ENCODE results near the gene CHKB. TPM values are rescaled to one million over a fixed set of nuclear protein-coding genes. Genes with fewer than 3 reads are reported as not detected.
"Not testable (repeated sequence)": the region's sequence is repeated elsewhere in the genome, so short reads cannot be mapped to it uniquely, and the experiment has no call there.

The CHKB gene
- polyA plus RNA-seq, 3 donors = 62.8 to 82.6 (median 82.5) TPM

DNA sequence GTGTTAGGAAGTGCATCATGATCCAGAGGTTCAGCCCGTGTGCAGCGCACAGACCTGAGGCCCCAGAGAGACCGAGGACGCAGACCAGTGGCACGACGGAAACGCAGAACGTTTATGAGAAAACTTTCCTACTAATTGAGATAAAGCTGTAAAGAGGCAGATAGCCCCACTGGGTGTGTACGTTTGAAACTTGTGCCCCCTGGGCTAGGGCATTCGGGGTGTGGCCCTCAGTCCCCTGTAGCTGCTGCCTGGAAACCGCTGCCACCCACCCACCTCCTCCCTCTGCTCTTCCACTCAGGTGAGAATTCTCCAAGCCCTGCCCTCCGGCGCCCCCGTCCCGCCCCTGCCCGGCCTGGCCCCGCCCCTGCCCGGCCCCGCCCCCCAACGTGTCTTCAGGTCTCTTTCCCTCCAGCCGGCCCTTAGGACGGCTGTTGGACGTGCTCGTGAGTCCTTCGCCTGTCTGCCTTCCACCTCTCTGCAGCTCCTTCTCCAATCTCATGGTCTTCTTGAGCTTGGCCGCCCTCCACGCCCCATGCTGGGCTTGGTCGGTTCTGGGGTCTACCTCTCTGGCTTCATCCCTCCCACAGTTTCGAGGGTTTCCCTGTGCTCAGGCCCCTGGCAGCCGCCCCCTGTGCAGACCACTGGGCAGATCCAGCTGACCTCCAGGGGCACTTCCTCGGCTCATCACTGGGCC, 30.0 kb upstream of the CHKB start:
- DNase-seq (ENCODE audit: low read depth in 3 of 3, low spot score in 2 of 3) = no peak

DNA sequence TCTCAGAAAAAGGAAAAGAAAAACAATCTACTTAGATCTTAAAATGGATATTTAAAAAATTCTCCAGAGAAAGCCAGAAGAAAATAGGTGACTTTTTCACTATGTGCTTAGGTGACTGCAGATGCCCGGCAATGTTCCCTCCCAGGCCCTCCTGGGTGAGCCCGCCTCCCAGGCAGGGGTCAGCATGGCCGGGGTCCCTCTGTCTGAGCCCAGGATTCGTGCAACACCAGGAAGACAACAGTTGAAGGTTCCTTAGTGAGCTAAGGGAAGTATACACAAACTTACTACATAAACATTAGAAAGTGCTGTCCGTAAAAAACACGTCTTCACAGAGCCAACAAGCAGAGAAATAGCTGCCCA, 29.5 kb upstream of the CHKB start:
- DNase-seq (ENCODE audit: low read depth in 3 of 3, low spot score in 2 of 3) = no peak

DNA sequence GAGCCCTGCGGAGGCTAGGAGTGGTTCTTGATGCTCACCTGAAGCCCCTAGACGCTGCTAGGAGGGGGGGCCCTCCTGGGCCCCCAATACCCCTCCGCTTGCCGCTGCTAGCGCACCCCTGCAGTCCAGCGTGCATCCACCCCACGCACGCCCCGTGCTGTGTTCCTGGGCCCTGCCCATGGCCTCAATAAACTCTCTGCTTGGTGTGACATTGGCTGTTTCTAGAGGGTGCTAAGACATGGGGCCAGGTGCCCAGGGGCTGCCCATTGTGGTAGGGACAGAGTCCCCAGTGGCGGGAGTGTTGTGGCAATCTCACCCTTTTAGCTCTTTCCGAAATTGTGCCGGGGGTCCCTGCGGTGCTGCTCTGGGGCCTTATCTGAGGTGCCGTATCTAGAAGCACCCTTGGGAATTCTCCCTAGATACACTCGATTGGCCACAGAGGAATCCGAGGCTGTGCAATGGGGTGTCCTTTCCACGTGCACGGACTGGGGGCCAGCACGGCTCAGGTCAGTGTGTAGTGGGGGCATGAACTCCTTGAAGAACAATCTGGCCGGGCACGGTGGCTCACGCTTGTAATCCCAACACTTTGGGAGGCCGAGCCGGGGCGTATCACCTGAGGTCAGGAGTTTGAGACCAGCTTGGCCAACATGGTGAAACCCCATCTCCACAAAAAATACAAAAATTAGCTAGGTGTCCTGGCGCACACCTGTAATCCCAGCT, 28.9 kb upstream of the CHKB start:
- DNase-seq (ENCODE audit: low read depth in 3 of 3, low spot score in 2 of 3) = no peak

DNA sequence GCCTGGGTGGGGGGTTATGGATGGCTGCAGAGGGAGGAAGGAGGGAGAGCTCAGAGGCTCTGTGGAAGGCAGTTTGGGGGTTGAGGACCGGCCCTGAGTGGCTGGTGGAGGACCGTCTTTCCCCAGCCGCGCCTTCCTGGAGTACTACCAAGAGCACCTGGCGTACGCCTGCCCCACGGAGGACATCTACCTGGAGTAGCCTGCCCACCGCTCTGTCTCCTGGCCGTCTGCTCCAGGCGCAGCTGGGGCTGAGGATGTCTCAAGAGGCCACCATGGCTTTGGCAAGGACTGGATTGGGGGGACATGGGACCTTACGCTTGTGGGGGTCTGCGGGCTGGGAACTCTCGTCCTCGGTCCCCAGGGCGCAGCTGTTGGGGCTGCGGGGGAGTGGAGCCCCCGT, 27.9 kb upstream of the CHKB start:
- no peak for DNase-seq (ENCODE audit: low read depth in 3 of 3, low spot score in 2 of 3)

DNA sequence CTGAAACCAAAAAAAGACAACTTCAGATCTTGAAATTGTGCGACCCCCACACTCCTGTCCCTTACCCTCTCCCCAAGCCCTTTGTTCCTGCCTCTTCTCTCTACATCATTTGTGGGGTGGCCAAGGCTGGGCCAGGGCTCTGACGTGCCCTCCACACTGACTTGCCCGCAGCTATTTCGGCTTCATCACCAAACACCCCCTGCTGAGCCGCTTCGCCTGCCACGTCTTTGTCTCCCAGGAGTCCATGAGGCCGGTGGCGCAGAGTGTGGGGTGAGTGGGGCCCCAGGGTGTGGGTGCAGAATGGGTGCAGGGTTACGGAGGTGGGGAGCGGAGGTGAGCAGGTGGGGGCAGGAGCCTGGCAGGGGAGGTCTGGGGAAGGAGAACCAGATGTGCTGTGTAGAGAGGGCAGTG, 27.4 kb upstream of the CHKB start:
- no peak for DNase-seq (ENCODE audit: low read depth in 3 of 3, low spot score in 2 of 3)

DNA sequence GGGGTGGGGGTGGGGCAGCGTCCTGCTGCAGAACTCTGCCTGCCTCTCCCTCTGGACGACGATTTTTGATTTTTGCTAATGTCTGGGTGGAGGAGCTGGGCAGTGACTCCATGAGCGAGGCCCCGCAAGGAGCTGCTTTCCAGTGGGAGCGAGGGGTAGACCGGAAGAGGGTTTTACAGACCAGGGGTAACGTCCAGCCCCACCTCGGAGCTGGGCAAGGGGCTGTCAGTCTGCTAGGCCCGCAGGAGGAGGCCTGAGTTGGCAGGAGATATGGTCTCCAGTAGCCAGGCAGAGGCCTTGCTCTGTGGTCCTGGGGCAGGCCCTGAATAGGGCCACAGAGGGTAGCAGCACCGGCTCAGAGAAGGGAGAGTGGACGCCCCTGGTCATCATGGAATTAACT, 26.9 kb upstream of the CHKB start:
- DNase-seq (ENCODE audit: low read depth in 3 of 3, low spot score in 2 of 3) = no peak

DNA sequence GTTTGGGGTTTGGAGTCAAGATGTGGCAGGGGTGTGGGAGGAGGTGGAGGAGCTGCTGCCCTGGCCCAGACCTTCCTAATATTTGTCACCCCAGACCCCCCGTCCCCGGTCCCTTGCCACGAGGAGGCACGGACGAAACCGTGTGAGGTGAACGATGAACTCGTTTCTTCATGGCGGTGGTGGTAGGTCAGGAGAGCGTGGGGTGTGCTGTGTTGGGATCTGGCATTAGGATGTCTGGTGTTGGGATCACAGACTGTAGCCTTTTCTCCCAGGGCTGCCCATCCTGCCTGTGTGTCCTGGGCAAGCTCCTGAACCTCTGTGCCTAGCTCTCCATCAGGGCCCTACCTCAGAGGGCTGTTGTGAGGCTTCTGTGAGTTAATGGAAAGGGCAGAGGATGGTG, 26.3 kb upstream of the CHKB start:
- DNase-seq (ENCODE audit: low read depth in 3 of 3, low spot score in 2 of 3) = no peak

DNA sequence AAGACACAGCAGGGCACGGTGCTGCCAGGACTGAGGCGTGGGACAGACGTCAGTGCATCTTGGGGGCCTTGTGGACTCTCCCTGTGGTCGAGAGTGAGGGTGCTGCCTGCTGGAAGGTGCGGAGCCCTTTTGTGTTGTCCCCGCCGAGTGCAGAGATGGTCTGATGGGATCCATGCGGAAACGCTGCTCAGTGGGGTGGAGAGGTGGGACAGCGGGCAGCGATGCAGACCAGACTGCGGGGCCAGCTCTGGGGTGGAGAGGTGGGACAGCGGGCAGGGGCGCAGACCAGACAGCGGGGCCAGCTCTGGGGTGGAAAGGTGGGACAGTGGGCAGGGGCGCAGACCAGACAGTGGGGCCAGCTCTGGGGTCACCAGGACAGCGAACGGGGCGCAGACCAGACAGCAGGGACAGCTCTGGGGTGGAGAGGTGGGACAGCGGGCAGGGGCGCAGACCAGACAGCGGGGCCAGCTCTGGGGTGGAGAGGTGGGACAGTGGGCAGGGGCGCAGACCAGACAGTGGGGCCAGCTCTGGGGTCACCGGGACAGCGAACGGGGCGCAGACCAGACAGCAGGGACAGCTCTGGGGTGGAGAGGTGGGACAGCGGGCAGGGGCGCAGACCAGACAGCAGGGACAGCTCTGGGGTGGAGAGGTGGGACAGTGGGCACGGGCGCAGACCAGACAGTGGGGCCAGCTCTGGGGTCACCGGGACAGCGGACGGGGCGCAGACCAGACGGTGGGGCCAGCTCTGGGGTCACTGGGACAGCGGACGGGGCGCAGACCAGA, 25.6 kb upstream of the CHKB start:
- not testable (repeated sequence) for DNase-seq (ENCODE audit: low read depth in 3 of 3, low spot score in 2 of 3)

DNA sequence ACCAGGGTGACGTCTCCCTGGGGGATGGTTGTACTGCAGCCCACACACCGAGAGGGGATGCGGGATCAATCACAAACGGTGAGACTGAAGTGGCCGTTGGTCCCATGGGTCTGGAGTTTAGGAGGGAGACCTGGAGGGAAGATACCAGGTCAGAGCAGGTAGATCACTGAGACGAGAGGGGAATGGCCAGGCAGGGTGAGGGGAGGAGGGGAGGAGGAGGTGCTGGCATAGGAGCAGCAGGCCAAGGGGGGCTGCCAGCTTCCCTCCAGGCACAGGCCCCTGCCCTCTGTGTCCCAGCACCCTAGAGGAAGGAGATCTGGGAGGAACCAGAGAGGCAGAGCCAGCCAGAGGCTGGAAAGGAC, 25.0 kb upstream of the CHKB start:
- DNase-seq (ENCODE audit: low read depth in 3 of 3, low spot score in 2 of 3) = no peak

DNA sequence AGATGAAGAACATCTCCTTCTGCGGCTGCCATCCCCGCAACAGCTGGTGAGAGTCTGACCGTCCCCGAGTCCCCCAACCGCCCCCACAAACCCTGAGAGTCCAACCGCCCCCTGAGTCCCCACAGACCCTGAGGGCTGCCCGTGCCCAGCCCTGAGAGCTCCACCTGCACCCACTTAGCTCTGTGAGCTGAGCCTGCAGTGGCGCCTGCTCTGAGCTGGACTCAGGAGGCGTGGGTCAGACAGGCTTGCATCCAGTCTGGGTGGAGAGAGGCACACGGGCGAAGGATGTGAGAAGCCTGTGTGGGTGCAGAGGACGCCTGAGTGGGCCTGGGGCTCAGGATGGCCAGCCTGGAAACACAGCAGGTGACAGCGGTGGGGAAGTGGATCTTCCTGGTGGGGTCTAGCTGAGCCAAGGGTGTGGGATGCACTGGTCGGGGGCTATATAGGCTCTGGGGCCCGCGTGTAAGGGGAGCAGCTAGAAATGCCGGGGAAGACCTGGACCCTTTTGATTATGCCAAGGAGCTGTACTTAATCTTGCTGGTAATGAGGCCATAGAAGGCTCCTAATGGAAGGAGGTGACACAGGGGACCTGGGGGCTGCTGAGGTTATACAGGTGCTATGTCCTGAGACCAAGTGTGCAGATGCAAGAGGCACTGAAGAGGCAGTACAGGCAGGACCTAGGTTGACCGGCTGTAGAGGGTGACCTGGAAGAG, 24.5 kb upstream of the CHKB start:
- no peak for DNase-seq (ENCODE audit: low read depth in 3 of 3, low spot score in 2 of 3)

DNA sequence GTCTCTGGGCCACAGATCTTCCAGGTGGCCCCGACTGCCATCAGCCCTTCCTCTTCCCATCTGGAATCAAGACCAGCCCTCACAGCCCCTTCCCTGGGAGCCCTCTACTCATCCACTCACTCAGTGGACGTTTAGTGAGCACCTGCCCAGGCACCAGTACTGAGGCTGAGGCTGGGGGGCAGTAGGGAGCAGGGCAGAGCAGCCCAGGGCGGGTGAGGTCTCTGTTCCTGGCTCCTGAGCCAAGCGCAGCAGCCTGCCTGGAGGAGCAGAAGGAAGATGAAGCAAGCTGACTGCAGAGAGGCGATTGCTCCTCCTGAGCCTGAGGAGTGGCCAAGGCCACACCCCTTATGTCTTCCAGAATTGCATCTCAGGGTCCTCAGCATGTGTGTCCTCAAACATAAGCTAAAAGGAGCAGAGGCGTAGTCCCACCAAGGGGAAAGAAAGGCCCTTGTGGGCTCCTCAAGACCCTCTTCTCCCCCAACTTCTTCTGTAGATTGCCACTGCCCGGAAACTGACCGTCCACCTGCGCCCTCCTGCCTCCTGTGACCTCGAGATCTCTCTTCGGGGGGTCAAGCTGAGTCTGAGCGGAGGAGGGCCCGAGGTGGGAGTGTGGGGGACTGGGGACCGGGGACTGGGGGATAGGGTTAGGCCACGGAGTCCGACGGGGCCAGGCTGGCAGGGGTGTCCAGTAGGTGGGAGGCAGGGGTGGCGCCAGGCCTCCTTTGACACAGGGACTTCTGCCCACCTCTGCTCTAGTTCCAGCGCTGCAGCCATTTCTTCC, 23.7 kb upstream of the CHKB start:
- no peak for DNase-seq (ENCODE audit: low read depth in 3 of 3, low spot score in 2 of 3)

DNA sequence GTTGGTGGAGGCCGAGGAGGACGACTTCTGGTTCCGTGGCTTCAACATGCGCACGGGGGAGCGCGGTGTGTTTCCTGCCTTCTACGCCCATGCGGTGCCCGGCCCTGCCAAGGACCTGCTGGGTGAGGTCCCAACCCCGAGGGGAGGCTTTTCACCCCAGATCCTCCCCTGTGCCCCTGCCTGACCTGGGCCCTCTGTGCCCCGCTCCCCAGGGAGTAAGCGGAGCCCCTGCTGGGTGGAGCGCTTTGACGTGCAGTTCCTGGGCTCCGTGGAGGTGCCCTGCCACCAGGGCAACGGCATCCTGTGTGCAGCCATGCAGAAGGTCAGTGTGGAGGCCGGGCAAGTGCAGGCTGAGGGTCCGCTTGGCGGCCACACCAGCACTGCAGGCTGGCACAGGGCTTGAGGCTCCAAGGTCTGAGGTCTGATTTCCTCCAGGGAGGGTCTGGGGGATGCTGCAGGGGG, 23.0 kb upstream of the CHKB start:
- DNase-seq (ENCODE audit: low read depth in 3 of 3, low spot score in 2 of 3) = no peak

DNA sequence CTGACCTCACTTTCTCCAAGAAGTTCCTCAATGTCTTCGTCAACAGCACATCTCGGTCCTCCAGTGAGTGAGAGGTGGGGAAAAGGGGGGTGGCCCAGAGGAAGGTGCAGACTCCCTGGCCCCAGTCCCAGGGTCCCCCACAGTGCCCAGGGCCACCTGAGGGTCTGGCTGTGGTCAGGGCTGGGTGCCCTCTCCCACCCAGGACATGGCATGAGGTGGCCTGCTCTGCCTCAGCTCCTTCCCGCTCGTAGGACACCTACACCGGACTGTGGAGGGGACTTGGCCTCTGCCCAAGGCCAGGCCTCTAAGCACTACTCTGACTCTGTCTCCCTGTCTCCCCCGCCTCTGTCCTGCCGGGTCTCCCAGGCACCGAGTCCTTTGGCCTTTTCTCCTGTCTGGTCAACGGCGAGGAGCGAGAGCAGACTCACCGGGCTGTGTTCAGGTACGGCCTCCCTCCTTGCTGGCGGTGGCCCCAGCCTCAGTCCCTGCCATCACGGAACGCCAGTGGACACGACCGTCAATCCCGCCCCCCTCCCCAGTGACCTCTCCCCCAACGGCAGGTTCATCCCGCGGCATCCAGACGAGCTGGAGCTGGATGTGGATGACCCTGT, 22.5 kb upstream of the CHKB start:
- no peak for DNase-seq (ENCODE audit: low read depth in 3 of 3, low spot score in 2 of 3)

DNA sequence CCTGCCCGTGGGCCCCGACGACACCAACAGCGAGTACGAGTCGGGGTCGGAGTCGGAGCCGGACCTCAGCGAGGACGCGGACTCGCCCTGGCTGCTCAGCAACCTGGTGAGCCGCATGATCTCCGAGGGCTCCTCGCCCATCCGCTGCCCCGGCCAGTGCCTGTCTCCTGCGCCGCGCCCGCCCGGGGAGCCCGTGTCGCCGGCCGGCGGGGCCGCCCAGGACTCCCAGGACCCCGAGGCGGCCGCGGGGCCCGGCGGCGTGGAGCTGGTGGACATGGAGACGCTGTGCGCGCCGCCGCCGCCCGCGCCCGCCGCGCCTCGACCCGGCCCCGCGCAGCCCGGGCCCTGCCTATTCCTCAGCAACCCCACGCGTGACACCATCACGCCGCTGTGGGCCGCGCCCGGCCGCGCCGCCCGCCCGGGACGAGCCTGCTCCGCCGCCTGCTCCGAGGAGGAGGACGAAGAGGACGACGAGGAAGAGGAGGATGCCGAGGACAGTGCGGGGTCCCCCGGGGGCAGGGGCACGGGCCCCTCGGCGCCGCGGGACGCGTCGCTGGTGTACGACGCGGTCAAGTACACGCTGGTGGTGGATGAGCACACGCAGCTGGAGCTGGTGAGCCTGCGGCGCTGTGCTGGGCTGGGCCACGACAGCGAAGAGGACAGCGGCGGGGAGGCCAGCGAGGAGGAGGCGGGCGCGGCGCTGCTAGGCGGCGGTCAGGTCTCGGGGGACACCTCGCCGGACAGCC, 21.8 kb upstream of the CHKB start:
- DNase-seq (ENCODE audit: low read depth in 3 of 3, low spot score in 2 of 3) = no peak

DNA sequence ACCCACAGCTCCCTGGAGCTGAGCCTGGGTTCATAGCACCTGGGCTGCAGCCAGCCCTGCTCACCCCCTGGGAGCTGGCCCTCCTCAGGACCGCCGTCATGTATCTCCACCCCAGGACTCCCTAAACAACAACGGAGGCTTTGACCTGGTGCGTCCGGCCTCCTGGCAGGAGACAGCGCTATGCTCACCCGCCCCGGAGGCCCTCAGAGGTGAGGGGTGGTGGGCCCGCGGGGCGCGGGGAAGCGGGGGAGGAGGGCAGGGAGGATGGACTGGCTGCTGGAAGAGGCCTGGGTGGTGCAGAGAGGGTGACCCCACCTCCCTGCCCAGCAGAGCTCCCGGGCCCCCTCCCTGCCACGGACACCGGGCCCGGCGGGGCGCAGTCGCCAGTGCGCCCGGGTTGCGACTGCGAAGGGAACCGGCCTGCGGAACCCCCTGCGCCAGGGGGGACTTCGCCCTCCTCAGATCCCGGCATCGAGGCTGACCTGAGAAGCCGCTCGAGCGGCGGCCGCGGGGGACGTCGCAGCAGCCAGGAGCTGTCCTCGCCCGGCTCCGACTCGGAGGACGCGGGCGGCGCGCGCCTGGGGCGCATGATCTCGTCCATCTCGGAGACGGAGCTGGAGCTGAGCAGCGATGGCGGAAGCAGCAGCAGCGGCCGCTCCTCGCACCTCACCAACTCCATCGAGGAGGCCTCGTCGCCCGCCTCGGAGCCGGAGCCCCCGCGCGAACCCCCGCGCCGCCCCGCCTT, 21.0 kb upstream of the CHKB start:
- DNase-seq (ENCODE audit: low read depth in 3 of 3, low spot score in 2 of 3) = no peak

DNA sequence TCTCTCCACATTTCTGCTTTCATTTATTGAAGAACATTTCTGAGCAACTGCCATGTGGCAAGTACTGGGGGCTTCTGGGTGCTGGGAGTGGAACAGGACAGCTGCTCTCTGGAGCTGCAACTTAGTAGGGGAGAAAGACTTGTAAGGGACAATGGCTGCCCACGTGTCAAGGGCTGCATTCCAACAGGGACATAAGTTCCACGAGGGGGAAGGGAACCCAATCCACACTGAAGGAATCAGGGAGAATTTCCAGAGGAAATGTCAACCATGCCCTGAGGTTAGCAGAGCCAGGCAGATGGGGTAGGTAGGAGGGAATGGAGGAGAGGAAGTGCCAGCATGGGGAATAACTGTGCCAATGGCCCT, 19.7 kb upstream of the CHKB start:
- no peak for DNase-seq (ENCODE audit: low read depth in 3 of 3, low spot score in 2 of 3)

DNA sequence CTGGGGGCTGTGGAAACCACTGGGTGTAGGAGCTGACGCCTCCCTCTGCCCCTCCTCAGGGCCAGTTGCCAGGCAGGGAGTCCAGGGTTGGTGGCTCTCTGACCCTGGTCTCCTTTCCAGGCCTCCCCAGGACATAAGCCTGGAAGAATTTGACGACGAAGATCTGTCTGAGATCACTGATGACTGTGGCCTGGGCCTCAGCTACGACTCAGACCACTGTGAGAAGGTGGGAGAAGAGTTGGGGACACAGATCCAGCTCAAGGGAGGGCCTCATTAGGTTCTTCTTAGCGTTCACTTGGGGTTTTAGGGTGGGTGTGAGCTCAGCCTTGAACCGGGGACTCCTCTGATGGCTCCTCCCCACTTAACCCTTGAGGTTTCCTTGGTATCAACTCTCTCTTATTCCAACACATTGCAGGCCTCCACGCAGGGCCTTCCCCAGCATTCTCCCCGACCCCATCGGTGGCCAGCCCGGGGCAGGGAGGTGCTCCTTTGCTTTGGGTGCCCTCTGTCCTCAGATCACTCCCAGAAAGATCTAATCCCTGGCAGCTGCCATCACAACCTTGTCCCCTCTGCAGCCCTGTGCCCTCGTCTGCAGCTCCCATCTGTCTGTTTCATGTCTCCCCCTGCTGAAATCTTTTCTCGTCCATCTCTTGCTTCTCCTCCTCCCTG, 19.2 kb upstream of the CHKB start:
- no peak for DNase-seq (ENCODE audit: low read depth in 3 of 3, low spot score in 2 of 3)
